Osteocyte (in vitro differentiated cells): ENCODE results near the gene RBM4B. TPM values are rescaled to one million over a fixed set of nuclear protein-coding genes. Genes with fewer than 3 reads are reported as not detected.

Experiments
- DNase-seq: peaks from one replicate; pipeline ENCODE4 v3.0.0; 2021; ENCODE audit warnings: mixed read lengths; ENCODE audit not compliant: unreplicated experiment; ENCODE audit errors: extremely low spot score
- H3K27ac Mint-ChIP-seq: one replicate; pipeline ENCODE4 v1.8.0; 2021; ENCODE audit warnings: mild to moderate bottlenecking, mixed read lengths; ENCODE audit not compliant: unreplicated experiment
- H3K27me3 Mint-ChIP-seq: one replicate; pipeline ENCODE4 v1.8.0; 2021; ENCODE audit warnings: mixed read lengths; ENCODE audit not compliant: unreplicated experiment
- H3K36me3 Mint-ChIP-seq: one replicate; pipeline ENCODE4 v1.8.0; 2021; ENCODE audit warnings: mixed read lengths; ENCODE audit not compliant: unreplicated experiment
- H3K4me1 Mint-ChIP-seq: one replicate; pipeline ENCODE4 v1.8.0; 2021; ENCODE audit warnings: mixed read lengths; ENCODE audit not compliant: unreplicated experiment
- H3K4me3 Mint-ChIP-seq: one replicate; pipeline ENCODE4 v1.8.0; 2021; ENCODE audit warnings: mild to moderate bottlenecking, moderate library complexity, mixed read lengths; ENCODE audit not compliant: unreplicated experiment
- H3K9me3 Mint-ChIP-seq: one replicate; pipeline ENCODE4 v1.8.0; 2021; ENCODE audit warnings: mixed read lengths; ENCODE audit not compliant: unreplicated experiment
- CTCF ChIP-seq: fragments of 200-600 bp; sonication (generic); IDR thresholded peaks from 2 replicates; pipeline ENCODE4 v1.5.0; 2021; ENCODE audit warnings: antibody characterized with exemption, mild to moderate bottlenecking, moderate library complexity
- total RNA-seq: library from RNA; stranded (reverse); gene quantifications from 2 replicates; pipeline ENCODE4 v1.2.1, GENCODE V29; 2021

RBM4B gene
- total RNA-seq, 1 donor from 2014 or later, result 31.4 TPM

GRCh38 chr11:66694732-66695207 lies 17.1 kb upstream of the RBM4B start:
- H3K36me3 Mint-ChIP-seq, result peaks cover 4% of the 10 kb centered on the region
- TF ChIP-seq CTCF, result peak; percentile 97
- H3K27ac Mint-ChIP-seq, result peak overlapping the region; percentile 23

GRCh38 chr11:66694056-66694410 lies 16.3 kb upstream of the RBM4B start:
- no peak overlapping the region for H3K4me3 Mint-ChIP-seq
- no peak for TF ChIP-seq CTCF
- no peaks in the 10 kb centered on the region for H3K27me3 Mint-ChIP-seq
- H3K36me3 Mint-ChIP-seq, result peaks cover 3% of the 10 kb centered on the region
- peaks cover 3% of the 10 kb centered on the region for H3K4me1 Mint-ChIP-seq
- H3K27ac Mint-ChIP-seq, result no peak overlapping the region
- no peaks in the 10 kb centered on the region for H3K9me3 Mint-ChIP-seq
- no peak for DNase-seq

More at GRCh38 chr11:66694732-66695207, 17.1 kb upstream of the RBM4B start:
- peak; percentile 95 for DNase-seq
- no peaks in the 10 kb centered on the region for H3K9me3 Mint-ChIP-seq
- no peak overlapping the region for H3K4me3 Mint-ChIP-seq
- H3K4me1 Mint-ChIP-seq, result peaks cover 3% of the 10 kb centered on the region
- no peaks in the 10 kb centered on the region for H3K27me3 Mint-ChIP-seq

- Mint-ChIP-seq H3K9me3 (no peaks in the 10 kb centered on the region), H3K4me1 (peaks cover 3% of the 10 kb centered on the region), H3K4me3 (no peak overlapping the region), H3K27me3 (no peaks in the 10 kb centered on the region), H3K27ac (no peak overlapping the region), H3K36me3 (peaks cover 2% of the 10 kb centered on the region)
- TF ChIP-seq CTCF, result no peak
- DNase-seq, result no peak
These were observed 15.8 kb upstream of the RBM4B start for GRCh38 chr11:66693356-66694055.

GRCh38 chr11:66692871-66693331 lies 15.2 kb upstream of the RBM4B start:
- Mint-ChIP-seq H3K27me3 (no peaks in the 10 kb centered on the region), H3K9me3 (no peaks in the 10 kb centered on the region), H3K36me3 (no peaks in the 10 kb centered on the region), H3K4me1 (peaks cover 3% of the 10 kb centered on the region), H3K4me3 (no peak overlapping the region), H3K27ac (no peak overlapping the region)
- no peak for TF ChIP-seq CTCF
- no peak for DNase-seq

- Mint-ChIP-seq H3K4me1 (peaks cover 3% of the 10 kb centered on the region), H3K27ac (no peak overlapping the region), H3K36me3 (no peaks in the 10 kb centered on the region), H3K27me3 (no peaks in the 10 kb centered on the region), H3K9me3 (no peaks in the 10 kb centered on the region), H3K4me3 (no peak overlapping the region)
- DNase-seq, result no peak
- no peak for TF ChIP-seq CTCF
These were observed 14.8 kb upstream of the RBM4B start for GRCh38 chr11:66692446-66692845.
